WTC11 (cell line): ENCODE measurements around the gene TTC39C. TPM values are rescaled to one million over a fixed set of nuclear protein-coding genes. Genes with fewer than 3 reads are reported as not detected.

Experiments used
- ATAC-seq: fragments of 200-7000 bp; cut with Tn5 transposase; 2 replicates; pipeline ENCODE4 v1.10.0; 2021; ENCODE audit warnings: mild to moderate bottlenecking, moderate library complexity
- CTCF ChIA-PET: fragments of 300-600 bp; sonication (Branson Sonifier 250); formaldehyde crosslinking; loops from one replicate; lab custom pipeline; 2021; ENCODE audit warnings: antibody characterized with exemption; lab: Charles Lee
- POLR2A ChIA-PET: fragments of 350-600 bp; sonication (Branson Sonifier 250); formaldehyde crosslinking; loops from one replicate; lab custom pipeline; 2021; ENCODE audit warnings: antibody characterized with exemption; lab: Charles Lee
- DNase-seq: peaks from one replicate; pipeline ENCODE4 v3.0.0; 2021; ENCODE audit warnings: low spot score
- H3K27ac Mint-ChIP-seq: 2 replicates; pipeline ENCODE4 v1.8.0; 2021; ENCODE audit warnings: mixed read lengths
- H3K27me3 Mint-ChIP-seq: 2 replicates; pipeline ENCODE4 v1.8.0; 2021; ENCODE audit warnings: low read depth, mild to moderate bottlenecking, moderate library complexity, mixed read lengths
- H3K36me3 Mint-ChIP-seq: 2 replicates; pipeline ENCODE4 v1.8.0; 2021; ENCODE audit warnings: mixed read lengths
- H3K4me1 Mint-ChIP-seq: 2 replicates; pipeline ENCODE4 v1.8.0; 2022; ENCODE audit warnings: mixed read lengths
- H3K4me3 Mint-ChIP-seq: 2 replicates; pipeline ENCODE4 v1.8.0; 2021; ENCODE audit warnings: mild to moderate bottlenecking, moderate library complexity, mixed read lengths
- H3K9me3 Mint-ChIP-seq: 2 replicates; pipeline ENCODE4 v1.8.0; 2021; ENCODE audit warnings: mixed read lengths
- AFF4 ChIP-seq: sonication (generic); formaldehyde crosslinking; IDR thresholded peaks from 2 replicates; pipeline ENCODE4 v1.8.1; 2023; ENCODE audit warnings: mild to moderate bottlenecking, missing genetic modification reagents, borderline replicate concordance
- AR ChIP-seq: fragments of 250-450 bp; sonication (Bioruptor Pico); IDR thresholded peaks from 2 replicates; pipeline ENCODE4 v1.9.0; 2021; ENCODE audit warnings: mild to moderate bottlenecking
- ATF6 ChIP-seq: sonication (generic); formaldehyde crosslinking; IDR thresholded peaks from 2 replicates; pipeline ENCODE4 v1.8.1; 2023; ENCODE audit warnings: mild to moderate bottlenecking, missing genetic modification reagents
- CREM ChIP-seq: sonication (generic); formaldehyde crosslinking; IDR thresholded peaks from 2 replicates; pipeline ENCODE4 v1.8.1; 2022; ENCODE audit warnings: mild to moderate bottlenecking, missing genetic modification reagents, moderate library complexity
- FOXP1 ChIP-seq: sonication (generic); formaldehyde crosslinking; IDR thresholded peaks from 2 replicates; pipeline ENCODE4 v1.8.0; 2022; ENCODE audit warnings: missing genetic modification reagents, mild to moderate bottlenecking, moderate library complexity, borderline replicate concordance
- HMGXB4 ChIP-seq: sonication (generic); formaldehyde crosslinking; IDR thresholded peaks from 2 replicates; pipeline ENCODE4 v1.8.1; 2023; ENCODE audit warnings: mild to moderate bottlenecking, moderate library complexity, missing genetic modification reagents
- IRF2 ChIP-seq: sonication (generic); formaldehyde crosslinking; IDR thresholded peaks from 2 replicates; pipeline ENCODE4 v1.8.0; 2022; ENCODE audit warnings: low read depth, missing genetic modification reagents, borderline replicate concordance
- NR3C1 ChIP-seq: sonication (generic); formaldehyde crosslinking; conservative IDR thresholded peaks from 2 replicates; pipeline ENCODE4 v1.8.1; 2023; ENCODE audit warnings: low read depth, mild to moderate bottlenecking, missing genetic modification reagents
- PREB ChIP-seq: sonication (generic); formaldehyde crosslinking; IDR thresholded peaks from 2 replicates; pipeline ENCODE4 v1.8.1; 2022; ENCODE audit warnings: mild to moderate bottlenecking, missing genetic modification reagents, moderate library complexity, borderline replicate concordance
- STAT6 ChIP-seq: sonication (generic); formaldehyde crosslinking; conservative IDR thresholded peaks from 2 replicates; pipeline ENCODE4 v1.8.1; 2023; ENCODE audit warnings: mild to moderate bottlenecking, low read depth, missing genetic modification reagents, moderate library complexity
- USF1 ChIP-seq: sonication (generic); formaldehyde crosslinking; IDR thresholded peaks from 2 replicates; pipeline ENCODE4 v1.8.0; 2022; ENCODE audit warnings: mild to moderate bottlenecking, missing genetic modification reagents
- ZNF121 ChIP-seq: sonication (generic); formaldehyde crosslinking; IDR thresholded peaks from 2 replicates; pipeline ENCODE4 v1.8.0; 2023; ENCODE audit warnings: missing genetic modification reagents
- ZNF232 ChIP-seq: sonication (generic); formaldehyde crosslinking; IDR thresholded peaks from 2 replicates; pipeline ENCODE4 v1.8.0; 2022; ENCODE audit warnings: mild to moderate bottlenecking, missing genetic modification reagents
- ZNF263 ChIP-seq: sonication (generic); formaldehyde crosslinking; IDR thresholded peaks from 2 replicates; pipeline ENCODE4 v1.8.1; 2022; ENCODE audit warnings: low read depth, mild to moderate bottlenecking, moderate library complexity, missing genetic modification reagents
- ZNF425 ChIP-seq: fragments of 250-450 bp; sonication (Bioruptor Pico); conservative IDR thresholded peaks from 2 replicates; pipeline ENCODE4 v1.9.0; 2021; ENCODE audit warnings: mild to moderate bottlenecking
- ZNF512 ChIP-seq: sonication (generic); formaldehyde crosslinking; IDR thresholded peaks from 2 replicates; pipeline ENCODE4 v1.8.1; 2022; ENCODE audit warnings: missing genetic modification reagents, borderline replicate concordance
- ZNF671 ChIP-seq: fragments of 250-450 bp; sonication (Bioruptor Pico); IDR thresholded peaks from 2 replicates; pipeline ENCODE4 v1.8.0; 2021; ENCODE audit warnings: mild to moderate bottlenecking
- total RNA-seq: library from RNA; stranded (reverse); gene quantifications from 3 replicates; pipeline ENCODE4 v1.2.3, GENCODE V29; 2021

TTC39C gene
- total RNA-seq, 1 experiment from 2014 or later = 57.3 TPM

- no peak for TF ChIP-seq ZNF671
- TF ChIP-seq STAT6 = no peak
- no peak for TF ChIP-seq USF1 (CRISPR knock-in tag)
- no peak for TF ChIP-seq AFF4 (CRISPR knock-in tag)
- TF ChIP-seq ZNF425 (CRISPR knock-in tag) = no peak
- no peak for TF ChIP-seq ZNF121 (CRISPR knock-in tag)
- no peak for TF ChIP-seq ZNF263 (CRISPR knock-in tag)
- TF ChIP-seq FOXP1 (CRISPR knock-in tag) = no peak
- TF ChIP-seq PREB (CRISPR knock-in tag) = no peak
- TF ChIP-seq ZNF232 = no peak
- no peak for TF ChIP-seq ATF6 (CRISPR knock-in tag)
- TF ChIP-seq IRF2 (CRISPR knock-in tag) = no peak
- TF ChIP-seq HMGXB4 (CRISPR knock-in tag) = no peak
- no peak for TF ChIP-seq NR3C1
- TF ChIP-seq CREM (CRISPR knock-in tag) = no peak
- no peak for TF ChIP-seq AR (CRISPR knock-in tag)
- no peak for TF ChIP-seq ZNF512 (CRISPR knock-in tag)
- CTCF ChIA-PET = interaction anchor here (1.9 kb wide), 1 partner anchor 19 kb away, joined by 7 read pairs; no protein-coding TSS in a partner anchor
- ATAC-seq = no peak
- no peaks in the 10 kb centered on the region for H3K9me3 Mint-ChIP-seq
- peaks cover 34% of the 10 kb centered on the region for H3K36me3 Mint-ChIP-seq
- no peak for DNase-seq
- no peaks in the 10 kb centered on the region for H3K27me3 Mint-ChIP-seq
- H3K27ac Mint-ChIP-seq = no peak overlapping the region
- POLR2A ChIA-PET = interaction anchor here (1.2 kb wide), 1 partner anchor 19 kb away, joined by 4 read pairs; the partner anchor contains the start of gene CABYR
- H3K4me3 Mint-ChIP-seq = no peak overlapping the region
- peaks cover 9% of the 10 kb centered on the region for H3K4me1 Mint-ChIP-seq
These were observed 143.3 kb downstream of the TTC39C start for GRCh38 chr18:24157855-24158254.
